ENCODE results near the gene SLC19A2.
"Not testable (repeated sequence)": the region's sequence is repeated elsewhere in the genome, so short reads cannot be mapped to it uniquely, and the experiment has no call there.

SLC19A2 gene

GRCh38 chr1:169509354-169509753 is 23.6 kb upstream of the SLC19A2 start:
- DNase-seq = no peak

GRCh38 chr1:169508432-169509338 is 22.9 kb upstream of the SLC19A2 start:
- no peak for DNase-seq

- DNase-seq = no peak
Measured at GRCh38 chr1:169507413-169507812, 21.7 kb upstream of the SLC19A2 start.

GRCh38 chr1:169503601-169504000 is 17.9 kb upstream of the SLC19A2 start:
- not testable (repeated sequence) for DNase-seq

- no peak for DNase-seq
Measured at GRCh38 chr1:169499807-169500206, 14.1 kb upstream of the SLC19A2 start.

- no peak for DNase-seq
Measured at GRCh38 chr1:169497317-169497716, 11.6 kb upstream of the SLC19A2 start.

- no peak for DNase-seq
Measured at GRCh38 chr1:169495916-169496315, 10.2 kb upstream of the SLC19A2 start.

- DNase-seq = no peak
Measured at GRCh38 chr1:169495046-169495775, 9.5 kb upstream of the SLC19A2 start.

- no peak for DNase-seq
Measured at GRCh38 chr1:169494343-169494742, 8.6 kb upstream of the SLC19A2 start.

DNA sequence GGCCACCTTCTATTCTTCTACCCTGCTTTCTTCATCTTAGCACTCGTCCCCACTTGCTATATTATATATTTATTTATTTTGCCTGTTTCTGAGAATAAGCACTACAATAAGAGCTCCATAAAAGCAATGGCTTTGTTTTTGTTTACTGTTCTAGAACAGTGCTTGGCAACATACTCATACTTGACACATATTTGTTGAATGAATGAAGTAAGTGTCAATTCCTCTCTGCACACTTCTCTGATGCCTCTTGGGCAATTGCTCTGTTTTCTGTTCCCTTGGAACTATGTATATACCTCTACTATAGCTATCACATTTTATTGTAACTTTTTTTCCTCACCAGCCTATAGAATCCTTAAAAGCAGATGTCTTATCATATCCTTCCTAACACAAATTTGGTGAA is 7.5 kb upstream of the SLC19A2 start:
- DNase-seq = no peak

DNA sequence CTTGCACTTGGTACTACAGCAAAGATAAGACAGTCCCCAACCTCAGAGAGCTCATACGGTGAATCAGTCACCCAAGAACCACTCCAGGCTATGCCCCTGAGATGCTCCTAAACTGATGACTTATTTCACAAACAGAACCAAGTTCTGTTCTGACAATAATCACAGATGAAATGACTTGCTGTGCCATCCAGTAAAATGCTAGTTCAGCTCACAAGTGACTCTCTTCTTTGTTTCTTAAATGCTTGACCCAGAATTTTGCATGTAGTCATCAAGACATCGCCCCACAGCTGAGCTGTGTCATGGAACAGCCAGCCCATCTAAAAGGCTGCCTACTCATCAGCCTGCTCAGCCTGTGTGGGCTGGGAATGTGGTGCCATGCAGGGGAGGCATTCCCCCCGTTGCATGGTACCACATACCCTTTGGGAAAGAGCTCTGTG is 6.1 kb upstream of the SLC19A2 start:
- no peak for DNase-seq

GRCh38 chr1:169488157-169488556 is 2.4 kb upstream of the SLC19A2 start:
- DNase-seq = no peak

DNA sequence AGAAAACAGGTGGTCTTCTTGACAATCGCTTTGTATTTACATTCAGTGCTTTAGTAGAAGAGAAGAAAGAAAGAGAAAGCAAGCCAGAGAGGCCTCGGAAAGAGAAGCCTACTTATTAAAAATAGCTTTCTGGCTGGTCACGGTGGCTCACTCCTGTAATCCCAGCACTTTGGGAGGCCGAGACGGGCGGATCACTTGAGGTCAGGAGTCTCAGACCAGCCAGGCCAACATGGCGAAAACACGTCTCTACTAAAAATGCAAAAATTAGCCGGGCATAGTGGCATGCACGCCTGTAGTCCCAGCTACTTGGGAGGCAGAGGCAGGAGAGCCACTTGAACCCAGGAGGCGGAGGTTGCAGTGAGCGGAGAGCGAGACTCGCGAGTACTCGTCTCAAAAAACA is 1.8 kb upstream of the SLC19A2 start:
- DNase-seq = no peak

DNA sequence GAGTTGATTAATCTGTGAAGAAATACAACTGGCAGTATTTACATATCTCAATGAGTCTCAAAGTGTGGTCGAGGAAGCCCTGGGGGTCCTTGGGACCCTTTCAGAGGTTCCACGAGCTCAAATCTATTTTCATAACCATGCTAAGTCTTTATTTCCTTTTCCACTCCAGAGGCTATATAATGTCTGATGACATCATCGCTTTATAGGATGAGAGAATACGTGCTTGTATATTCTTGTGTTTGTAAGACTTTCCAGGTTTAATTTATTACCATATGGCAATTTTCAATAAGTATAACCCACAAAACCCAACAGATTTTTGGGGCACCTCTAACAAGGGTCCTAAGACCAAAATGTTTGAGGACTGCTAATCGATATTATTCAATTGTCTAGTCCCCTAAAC is 1.4 kb upstream of the SLC19A2 start:
- no peak for DNase-seq

DNA sequence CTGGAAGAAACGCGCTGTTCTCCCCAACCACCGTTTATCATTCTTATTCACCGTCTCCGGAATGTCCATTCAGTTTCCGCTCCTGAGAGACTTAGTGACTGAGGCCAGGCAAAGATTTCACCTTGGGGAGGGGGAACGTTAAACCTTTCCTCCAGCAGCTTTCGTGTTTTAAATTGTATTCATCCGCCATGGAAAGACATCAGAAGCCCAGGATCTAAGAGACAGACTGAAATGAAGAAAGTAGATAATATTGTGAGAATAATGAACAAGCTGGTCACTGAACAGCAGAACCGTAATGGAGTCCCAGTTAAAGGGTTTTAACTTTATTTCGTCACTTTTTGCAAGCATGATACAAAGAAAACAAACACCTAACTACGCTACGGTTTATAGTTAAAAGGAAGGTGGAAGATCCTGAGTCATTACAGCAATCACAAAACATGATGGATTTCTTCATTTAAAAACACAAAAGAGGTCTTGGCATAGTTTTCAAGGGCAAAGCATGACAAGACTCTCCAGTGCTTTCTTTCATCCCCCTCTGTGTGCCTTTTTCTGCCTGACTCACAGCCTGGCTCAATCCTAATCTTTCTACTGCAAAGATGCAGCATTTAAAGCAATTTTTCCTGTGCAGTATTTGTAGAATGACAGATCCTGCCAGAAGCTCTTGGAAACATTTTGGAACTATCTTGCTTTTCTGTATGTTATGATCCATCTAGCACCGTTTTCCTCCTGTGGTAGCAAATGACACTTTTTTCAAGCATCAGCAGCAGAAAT is 722 bp upstream of the SLC19A2 start:
- no peak for DNase-seq

GRCh38 chr1:169484683-169485430 is 887 bp downstream of the SLC19A2 start:
- peak; percentile 60 to 81 for DNase-seq

DNA sequence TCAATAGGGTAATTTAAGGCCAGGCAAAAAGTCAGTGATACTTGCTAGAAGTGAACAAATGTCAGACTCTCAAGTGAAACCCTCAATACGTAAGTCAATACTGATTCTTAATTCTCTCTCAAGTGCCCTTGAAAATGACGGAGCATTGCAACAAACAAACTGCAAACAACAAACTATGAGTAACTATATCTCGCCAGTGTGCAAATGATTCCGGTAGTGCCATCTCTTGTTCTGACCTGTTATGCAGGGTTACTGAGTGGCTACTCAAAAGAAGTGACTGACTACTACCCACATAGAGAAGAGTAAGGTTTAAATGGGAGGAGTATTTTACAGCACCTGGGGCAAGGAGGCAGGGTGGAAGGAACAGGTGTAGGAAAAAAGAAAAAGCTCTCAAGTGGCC is 1.6 kb downstream of the SLC19A2 start:
- no peak for DNase-seq

DNA sequence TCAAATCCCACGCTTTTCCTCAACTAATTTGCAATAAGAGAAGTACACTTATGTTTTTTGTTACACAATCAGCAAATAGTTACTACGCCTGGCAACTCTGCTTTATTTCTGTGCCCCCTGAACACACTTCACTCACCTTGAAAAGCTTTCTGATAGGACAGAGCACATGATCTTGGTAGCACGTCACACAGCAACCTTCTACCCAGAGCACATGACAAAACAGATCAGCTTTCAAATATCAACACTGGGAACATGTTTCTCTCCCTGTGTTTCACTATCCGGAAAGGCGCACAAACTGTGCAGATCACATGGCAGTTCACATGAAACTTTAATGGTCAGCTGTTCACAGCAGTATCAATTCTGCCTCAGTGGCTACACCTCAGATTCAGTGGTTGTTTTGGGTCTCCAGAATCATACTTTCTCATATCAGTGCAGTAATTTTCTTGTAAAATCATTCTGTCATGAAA is 2.2 kb downstream of the SLC19A2 start:
- DNase-seq = no peak

DNA sequence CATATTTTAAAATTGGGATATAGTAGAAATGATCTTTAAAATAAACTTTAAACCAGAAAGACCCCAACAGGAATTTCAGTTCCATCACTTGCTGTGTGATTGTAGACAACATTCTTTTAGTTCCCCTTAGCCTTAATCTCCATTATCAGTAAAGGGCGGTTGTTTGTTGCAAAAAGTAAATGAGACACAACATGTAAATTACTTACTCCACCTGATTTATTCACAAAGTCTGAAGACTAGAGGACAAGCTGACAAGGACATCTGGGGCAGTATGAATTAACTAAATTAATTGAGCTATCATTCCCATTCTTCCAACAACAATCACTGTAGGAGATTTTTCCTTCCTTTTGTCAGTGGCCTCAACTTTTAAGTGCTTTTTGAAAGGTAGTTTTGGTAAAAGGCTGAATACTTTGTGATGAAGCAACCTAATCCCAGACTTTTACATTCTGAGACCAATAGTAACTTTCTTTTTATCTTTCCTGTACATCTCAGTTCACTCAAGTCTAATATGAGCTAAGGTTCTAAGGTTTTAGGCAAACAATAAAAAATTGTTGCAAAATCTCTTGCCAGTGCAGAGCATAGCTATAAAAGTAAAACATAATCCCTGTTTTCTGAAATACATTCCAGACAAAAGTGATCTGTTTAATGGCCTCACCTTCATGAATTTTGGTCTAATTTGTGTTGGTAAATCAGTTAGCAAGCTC is 6.2 kb downstream of the SLC19A2 start:
- no peak for DNase-seq

DNA sequence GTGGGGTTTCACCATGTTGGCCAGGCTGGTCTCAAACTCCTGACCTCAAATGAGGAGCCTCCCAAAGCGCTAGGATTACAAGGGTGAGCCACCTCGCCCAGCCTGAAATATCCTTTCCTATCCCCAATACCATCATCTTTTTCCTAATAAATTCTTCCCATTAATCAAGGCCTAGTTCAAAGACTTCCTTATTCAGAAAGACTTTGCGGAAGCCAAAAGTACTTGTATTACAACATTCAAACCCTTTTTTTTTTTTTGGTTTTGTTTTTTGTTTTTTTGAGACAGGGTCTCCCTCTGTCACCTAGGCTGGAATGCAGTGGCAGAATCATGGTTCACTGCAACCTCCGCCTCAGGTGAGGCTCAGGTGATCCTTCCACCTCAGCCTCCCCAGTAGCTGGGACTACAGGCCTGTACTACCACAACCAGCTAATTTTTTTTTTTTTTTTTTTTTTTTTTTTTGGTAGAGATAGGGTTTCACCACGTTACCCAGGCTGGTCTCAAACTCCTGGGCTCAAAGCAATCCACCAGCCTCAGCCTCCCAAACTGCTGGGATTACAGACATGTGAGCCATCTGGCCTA is 7.6 kb downstream of the SLC19A2 start:
- DNase-seq = peak in 1 of 2 donors; percentile 45

- no peak for DNase-seq
Measured at GRCh38 chr1:169475806-169476387, 9.8 kb downstream of the SLC19A2 start.
